ENCODE data around the gene TNRC18. TPM values are rescaled to one million over a fixed set of nuclear protein-coding genes. Genes with fewer than 3 reads are reported as not detected.

Gene TNRC18
- total and polyA plus RNA-seq, 9 of the 15 experiments (the other 6 are each of a cell fraction or from before 2014, with no cell fraction given) = 0.03 to 43.2 (median 18.0) TPM

GRCh38 chr7:5429253-5429856, 5.7 kb upstream of the TNRC18 start (continued):
- no peak for TF ChIP-seq ARID3A (IDR thresholded peaks at IDR 0.05; ENCODE audit: borderline replicate concordance, low read depth, low read length)
- TF ChIP-seq ATF7 (IDR thresholded peaks at IDR 0.05) = 0 out of 2 replicates have a peak, but pooled peaks have one; percentile 20
- no peak for TF ChIP-seq SLC30A9 (CRISPR knock-in tag; IDR thresholded peaks at IDR 0.05)
- peak; percentile 81 for TF ChIP-seq VEZF1 (CRISPR knock-in tag; IDR thresholded peaks at IDR 0.05)
- no peak; the same call in 1 of the 2 replicates for TF ChIP-seq ZNF76 (CRISPR knock-in tag; IDR thresholded peaks at IDR 0.05; ENCODE audit: borderline replicate concordance)
- no peak for TF ChIP-seq CREBBP (IDR thresholded peaks at IDR 0.05; ENCODE audit: low read depth, low read length)
- TF ChIP-seq SREBF2 (CRISPR knock-in tag; IDR thresholded peaks at IDR 0.05) = no peak
- 0 out of 2 replicates have a peak, but pooled peaks have one; percentile 27 for TF ChIP-seq ZNF445 (CRISPR knock-in tag; IDR thresholded peaks at IDR 0.05; ENCODE audit: low read depth)
- peak; percentile 33; the same call in 1 of the 2 replicates for TF ChIP-seq BCOR (IDR thresholded peaks at IDR 0.05)
- no peak for TF ChIP-seq PPARD (CRISPR knock-in tag; IDR thresholded peaks at IDR 0.05)
- TF ChIP-seq ZBTB12 (CRISPR knock-in tag; IDR thresholded peaks at IDR 0.05) = no peak
- peak in 1 of 2 experiments; percentile 32; a peak in 2 of 4 replicates for TF ChIP-seq RCOR1 (IDR thresholded peaks at IDR 0.05; ENCODE audit: borderline replicate concordance in 1 of 2, low read depth in 2 of 2, low read length in 2 of 2)
- no peak; a peak in 1 of 4 replicates for TF ChIP-seq ARNT (IDR thresholded peaks at IDR 0.05)
- no peak for TF ChIP-seq ZZZ3 (IDR thresholded peaks at IDR 0.05)
- no peak for TF ChIP-seq ZNF134 (CRISPR knock-in tag; conservative IDR thresholded peaks at IDR 0.05)
- no peak for TF ChIP-seq FOXO4 (CRISPR knock-in tag; IDR thresholded peaks at IDR 0.05)
- no peak; the same call in 1 of the 2 replicates for TF ChIP-seq MYNN (IDR thresholded peaks at IDR 0.05)
- no peak for TF ChIP-seq MYNN (CRISPR knock-in tag; IDR thresholded peaks at IDR 0.05)
- peak; percentile 21; the same call in 1 of the 2 replicates for TF ChIP-seq CBX1 (IDR thresholded peaks at IDR 0.05; ENCODE audit: low read depth)
- TF ChIP-seq TAF1 (IDR thresholded peaks at IDR 0.05; ENCODE audit: control insufficient read depth, extremely low read depth, insufficient read depth, low read length, severe bottlenecking) = peak; percentile 41
- no peak for TF ChIP-seq TAF9B (IDR thresholded peaks at IDR 0.05; ENCODE audit: partially characterized antibody)
- 0 out of 2 replicates have a peak, but pooled peaks have one; percentile 27 for TF ChIP-seq ZSCAN32 (CRISPR knock-in tag; IDR thresholded peaks at IDR 0.05)
- TF ChIP-seq ZC3H4 (CRISPR knock-in tag; IDR thresholded peaks at IDR 0.05; ENCODE audit: borderline replicate concordance) = no peak
- no peak for TF ChIP-seq BHLHE40 (IDR thresholded peaks at IDR 0.05; ENCODE audit: low read length)
